AG09319 (cell line): ENCODE measurements around the gene GLB1L.
"Not testable (repeated sequence)": the region's sequence is repeated elsewhere in the genome, so short reads cannot be mapped to it uniquely, and the experiment has no call there.

ENCODE experiments used
- DNase-seq: peaks from one replicate; pipeline ENCODE4 v3.0.0-alpha.2; 2010; ENCODE audit warnings: low read depth; ENCODE audit errors: extremely low read depth
- TF ChIP-seq, protein P1 (sequence below): IDR thresholded peaks from 2 replicates; pipeline ENCODE4 v1.5.1; 2011; ENCODE audit warnings: low read depth, mild to moderate bottlenecking, inconsistent platforms, low read length, moderate library complexity

GLB1L gene

DNA sequence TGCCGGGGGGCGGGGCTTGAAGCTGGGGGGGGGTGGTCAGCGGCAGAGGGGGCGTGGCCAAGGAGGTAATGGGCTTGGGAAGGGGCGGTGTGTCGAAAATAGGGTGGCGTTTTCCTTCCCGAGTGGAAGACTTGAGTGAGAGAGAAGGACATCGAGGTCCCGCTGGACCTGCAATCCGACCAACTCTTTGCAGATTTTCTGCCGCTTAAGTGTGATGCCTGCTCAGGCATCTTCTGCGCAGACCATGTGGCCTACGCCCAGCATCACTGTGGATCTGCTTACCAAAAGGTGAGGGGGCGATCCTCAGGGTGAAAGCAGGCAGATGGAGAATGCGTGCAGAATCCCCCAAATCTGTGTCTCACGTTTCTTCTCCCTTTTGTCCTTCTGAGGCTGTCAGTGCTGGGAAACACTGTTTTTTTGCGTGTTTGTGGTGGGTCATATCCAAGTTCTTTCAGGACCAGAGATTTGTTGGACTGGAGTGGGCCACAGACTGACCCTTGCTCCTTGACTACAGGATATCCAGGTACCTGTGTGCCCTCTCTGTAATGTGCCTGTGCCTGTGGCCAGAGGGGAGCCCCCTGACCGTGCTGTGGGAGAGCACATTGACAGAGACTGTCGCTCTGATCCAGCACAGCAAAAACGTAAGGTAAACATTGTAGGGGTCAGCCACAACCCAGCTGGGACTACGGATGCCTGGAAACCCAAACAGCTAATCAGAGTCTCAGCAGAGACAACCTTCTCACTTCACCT is 37.9 kb downstream of the GLB1L start:
- DNase-seq, result no peak
- TF ChIP-seq, protein P1, sequence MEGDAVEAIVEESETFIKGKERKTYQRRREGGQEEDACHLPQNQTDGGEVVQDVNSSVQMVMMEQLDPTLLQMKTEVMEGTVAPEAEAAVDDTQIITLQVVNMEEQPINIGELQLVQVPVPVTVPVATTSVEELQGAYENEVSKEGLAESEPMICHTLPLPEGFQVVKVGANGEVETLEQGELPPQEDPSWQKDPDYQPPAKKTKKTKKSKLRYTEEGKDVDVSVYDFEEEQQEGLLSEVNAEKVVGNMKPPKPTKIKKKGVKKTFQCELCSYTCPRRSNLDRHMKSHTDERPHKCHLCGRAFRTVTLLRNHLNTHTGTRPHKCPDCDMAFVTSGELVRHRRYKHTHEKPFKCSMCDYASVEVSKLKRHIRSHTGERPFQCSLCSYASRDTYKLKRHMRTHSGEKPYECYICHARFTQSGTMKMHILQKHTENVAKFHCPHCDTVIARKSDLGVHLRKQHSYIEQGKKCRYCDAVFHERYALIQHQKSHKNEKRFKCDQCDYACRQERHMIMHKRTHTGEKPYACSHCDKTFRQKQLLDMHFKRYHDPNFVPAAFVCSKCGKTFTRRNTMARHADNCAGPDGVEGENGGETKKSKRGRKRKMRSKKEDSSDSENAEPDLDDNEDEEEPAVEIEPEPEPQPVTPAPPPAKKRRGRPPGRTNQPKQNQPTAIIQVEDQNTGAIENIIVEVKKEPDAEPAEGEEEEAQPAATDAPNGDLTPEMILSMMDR, result no peak

DNA sequence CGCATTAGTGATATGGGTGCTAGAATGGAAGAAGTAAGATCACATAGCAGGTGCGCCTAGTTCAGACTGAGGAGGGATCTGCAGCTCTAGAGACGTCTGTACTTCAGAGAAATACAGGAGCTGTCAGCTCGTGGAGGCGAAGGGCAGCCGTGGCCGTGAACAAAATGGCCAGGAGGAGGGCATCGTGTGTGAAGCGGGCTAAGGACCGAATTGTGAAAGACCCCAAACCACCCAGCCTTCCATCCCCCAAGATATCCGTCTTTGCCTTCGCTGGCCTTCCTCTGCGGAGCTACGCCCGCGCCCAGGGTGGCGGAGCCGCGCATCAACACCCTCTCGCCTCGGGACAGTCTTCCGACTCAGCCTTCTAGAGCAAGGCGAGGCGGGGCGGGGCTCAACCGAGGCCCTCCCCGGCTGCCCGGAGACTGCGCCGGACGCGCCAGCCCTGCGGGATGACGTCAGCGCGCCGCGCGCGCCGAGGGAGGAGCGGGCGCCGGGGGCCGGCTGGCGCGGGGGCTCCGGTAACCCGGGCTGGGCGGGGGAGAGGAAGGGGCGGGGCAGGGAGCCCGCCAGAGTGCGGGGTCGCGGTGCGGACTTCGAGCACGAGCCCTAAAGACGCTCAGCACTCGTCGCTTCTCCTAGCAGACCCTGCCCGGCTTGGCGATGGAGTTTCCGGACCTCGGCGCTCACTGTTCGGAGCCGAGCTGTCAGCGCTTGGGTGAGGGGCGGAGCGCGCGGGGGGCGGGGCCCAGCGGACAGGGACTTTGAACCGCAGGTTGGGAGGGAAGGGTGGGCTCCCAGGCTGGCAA is 38.7 kb downstream of the GLB1L start, which contains the start of gene ZFAND2B:
Gene ZFAND2B (plus strand): TSS at position 455 of the 806 bp plus-strand sequence. CDS start 206 bp downstream, at position 661.
- TF ChIP-seq, protein P1, result no peak
- peak; percentile 77 for DNase-seq

DNA sequence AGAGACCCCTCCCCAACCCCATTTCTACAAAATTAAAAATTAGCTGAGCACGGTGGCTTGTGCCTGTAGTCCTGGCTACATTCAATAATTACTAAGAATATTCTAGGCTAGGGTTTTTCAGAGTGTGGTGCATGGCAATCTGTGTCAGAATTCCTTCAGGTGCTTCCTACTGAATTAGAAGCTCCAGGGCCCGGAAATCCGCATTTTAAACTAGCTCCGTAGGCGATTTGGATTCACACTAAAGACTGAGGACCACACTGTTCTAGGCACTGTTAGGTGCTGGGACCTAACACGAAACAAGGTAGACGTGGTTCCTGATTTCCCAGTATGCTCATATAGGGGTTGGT is 39.3 kb downstream of the GLB1L start:
- DNase-seq, result no peak
- TF ChIP-seq, protein P1, result no peak

DNA sequence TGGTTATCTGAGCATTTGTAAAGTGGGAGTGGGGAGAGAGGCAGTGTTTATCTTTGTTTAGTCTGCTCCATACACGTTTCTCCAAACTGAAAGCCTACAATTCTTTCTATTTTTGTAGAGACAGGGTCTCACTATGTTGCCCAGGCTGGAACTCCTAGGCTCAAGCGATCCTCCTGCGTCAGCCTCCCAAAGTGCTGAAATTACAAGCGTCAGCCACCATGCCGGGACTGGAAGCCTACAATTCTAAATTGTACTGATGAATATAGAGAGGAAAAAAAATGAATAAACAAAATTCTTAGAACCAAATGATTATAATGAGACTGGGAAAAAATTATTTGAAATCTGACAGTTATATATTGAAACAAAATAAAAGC is 40.1 kb downstream of the GLB1L start:
- DNase-seq, result no peak
- TF ChIP-seq, protein P1, result no peak

DNA sequence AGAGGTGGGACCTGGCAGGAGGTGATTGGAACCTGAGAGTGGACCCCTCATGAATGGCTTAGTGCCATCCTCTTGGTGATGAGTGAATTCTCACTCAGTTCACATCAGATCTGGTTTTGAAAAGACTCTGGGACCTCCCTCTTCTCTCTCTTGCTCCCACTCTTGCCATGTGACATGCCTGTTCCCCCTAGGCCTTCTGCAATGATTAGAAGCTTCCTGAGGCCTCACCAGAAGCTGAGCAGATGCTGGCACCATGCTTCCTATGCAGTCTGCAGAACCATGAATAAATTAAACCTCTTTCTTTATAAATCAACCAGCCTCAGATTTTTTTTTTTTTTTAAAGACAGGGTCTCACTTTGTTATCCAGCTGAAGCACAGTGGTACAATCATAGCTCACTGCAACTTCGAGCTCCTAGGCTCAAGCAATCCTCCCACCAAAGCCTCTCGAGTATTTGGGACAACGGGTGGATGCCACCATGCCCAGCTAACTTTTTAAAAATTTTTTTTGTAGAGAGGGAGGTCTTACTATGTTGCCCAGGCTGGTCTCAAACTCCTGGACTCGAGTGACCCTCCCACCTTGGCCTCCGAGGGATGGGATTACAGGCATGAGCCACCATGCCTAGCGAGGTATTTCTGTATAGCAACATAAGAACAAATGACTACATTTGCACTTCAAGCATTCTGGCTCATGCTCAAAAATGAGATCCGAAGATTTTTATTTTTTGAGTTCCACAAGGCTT is 40.6 kb downstream of the GLB1L start:
- TF ChIP-seq, protein P1, result no peak
- DNase-seq, result no peak

DNA sequence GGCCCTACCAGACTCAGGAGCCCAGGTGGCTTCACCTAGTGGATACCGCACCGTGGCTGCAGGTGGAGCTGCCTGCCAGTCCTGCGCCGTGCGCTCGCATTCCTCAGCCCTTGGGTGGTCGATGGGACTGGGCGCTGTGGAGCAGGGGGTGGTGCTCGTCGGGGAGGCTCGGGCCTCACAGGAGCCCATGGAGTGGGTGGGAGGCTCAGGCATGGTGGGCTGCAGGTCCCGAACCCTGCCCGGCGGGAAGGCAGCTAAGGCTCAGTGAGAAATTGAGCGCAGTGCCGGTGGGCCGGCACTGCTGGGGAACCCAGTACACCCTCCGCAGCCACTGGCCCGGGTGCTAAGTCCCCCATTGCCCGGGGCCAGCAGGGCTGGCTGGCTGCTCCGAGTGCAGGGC is 43.9 kb downstream of the GLB1L start:
- not testable (repeated sequence) for DNase-seq

DNA sequence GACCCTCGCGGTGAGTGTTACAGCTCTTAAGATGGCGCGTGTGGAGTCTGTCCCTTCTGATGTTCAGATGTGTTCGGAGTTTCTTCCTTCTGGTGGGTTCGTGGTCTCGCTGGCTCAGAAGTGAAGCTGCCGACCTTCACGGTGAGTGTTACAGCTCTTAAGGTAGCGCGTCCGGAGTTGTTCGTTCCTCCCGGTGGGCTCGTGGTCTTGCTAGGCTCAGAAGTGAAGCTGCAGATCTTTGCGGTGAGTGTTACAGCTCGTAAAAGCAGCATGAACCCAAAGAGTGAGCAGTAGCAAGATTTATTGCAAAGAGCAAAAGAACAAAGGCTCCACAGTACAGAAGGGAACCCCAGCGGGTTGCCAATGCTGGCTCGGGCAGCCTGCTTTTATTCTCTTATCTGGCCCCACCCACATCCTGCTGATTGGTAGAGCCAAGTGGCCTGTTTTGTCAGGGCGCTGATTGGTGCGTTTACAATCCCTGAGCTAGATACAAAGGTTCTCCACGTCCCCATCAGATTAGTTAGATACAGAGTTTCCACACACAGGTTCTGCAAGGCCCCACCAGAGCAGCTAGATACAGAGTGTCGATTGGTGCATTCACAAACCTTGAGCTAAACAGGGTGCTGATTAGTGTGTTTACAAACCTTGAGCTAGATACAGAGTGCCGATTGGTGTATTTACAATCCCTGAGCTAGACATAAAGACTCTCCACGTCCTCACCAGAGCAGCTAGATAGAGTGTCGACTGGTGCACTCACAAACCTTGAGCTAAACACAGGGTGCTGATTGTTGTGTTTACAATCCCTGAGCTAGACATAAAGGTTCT is 44.5 kb downstream of the GLB1L start:
- DNase-seq, result not testable (repeated sequence)
